K562 (cell line): ENCODE measurements around the gene ZNF853. TPM values are rescaled to one million over a fixed set of nuclear protein-coding genes. Genes with fewer than 3 reads are reported as not detected.

ENCODE experiments used
- POLR2G ChIP-seq: fragments of 200-400 bp; formaldehyde crosslinking; IDR thresholded peaks from 2 replicates; pipeline ENCODE4 v1.6.1; 2017; ENCODE audit warnings: low read depth, mild to moderate bottlenecking, antibody characterized with exemption, low read length, moderate library complexity
- SPI1 ChIP-seq: IDR thresholded peaks from 2 replicates; pipeline ENCODE4 v1.6.1; 2011; ENCODE audit warnings: low read depth, low read length, control low read depth, borderline replicate concordance
- polyA plus RNA-seq, 8 experiments: library from polyadenylated mRNA; depleted of rRNA in 4 of 8; stranded (reverse) in 5 of 8; unstranded in 3 of 8; fragments of >200 nt; fragmentation: Nextera tagmentation in 2 of 8; fragmentation: Illumina TruSeq in 1 of 8; extraction: Ambion mirVana in 2 of 8; extraction: Trizol in 1 of 8; gene quantifications; 2 replicates each; pipeline versions ENCODE4 v1.2.1 to v1.2.3, GENCODE V29; 2011 to 2014; ENCODE audit warnings: inconsistent platforms in 1 of 8, missing spikeins in 1 of 8
- total RNA-seq, 7 experiments: library from RNA; depleted of rRNA in 6 of 7; stranded (reverse); fragments of >200 nt in 6 of 7; fragmentation: Illumina TruSeq in 2 of 7; extraction: Trizol in 2 of 7; gene quantifications; 2 replicates each; pipeline versions ENCODE4 v1.2.1 to v1.2.3, GENCODE V29; 2011 to 2021; ENCODE audit warnings: low replicate concordance in 1 of 7
- TF ChIP-seq, protein P1 (sequence below): fragments of 250-450 bp; sonication (Bioruptor Pico); IDR thresholded peaks from 2 replicates; pipeline ENCODE4 v1.8.0; 2022; ENCODE audit warnings: inconsistent platforms, mild to moderate bottlenecking, moderate library complexity, borderline replicate concordance
- TF ChIP-seq, protein P2 (sequence below): sonication (generic); formaldehyde crosslinking; IDR thresholded peaks from 2 replicates; pipeline ENCODE4 v1.8.0; 2022; ENCODE audit warnings: mild to moderate bottlenecking, missing genetic modification reagents, borderline replicate concordance
- TF ChIP-seq, protein P3 (sequence below), 3 experiments: fragments of 200-800 bp in 1 of 3; sonication (Bioruptor generic) in 1 of 3; sonication (generic) in 1 of 3; formaldehyde crosslinking in 1 of 3; IDR thresholded peaks; 2 replicates each; pipeline versions ENCODE4 v1.6.1 to v1.8.0; 2016 to 2022; ENCODE audit warnings: mild to moderate bottlenecking in 2 of 3, missing compliant biosample characterization in 2 of 3, missing genetic modification characterization in 2 of 3, missing genetic modification reagents in 1 of 3

Gene ZNF853
- total and polyA plus RNA-seq, 9 of the 15 experiments (the other 6 are each of a cell fraction or from before 2014, with no cell fraction given), result 0.03 TPM; not detected in 8

DNA sequence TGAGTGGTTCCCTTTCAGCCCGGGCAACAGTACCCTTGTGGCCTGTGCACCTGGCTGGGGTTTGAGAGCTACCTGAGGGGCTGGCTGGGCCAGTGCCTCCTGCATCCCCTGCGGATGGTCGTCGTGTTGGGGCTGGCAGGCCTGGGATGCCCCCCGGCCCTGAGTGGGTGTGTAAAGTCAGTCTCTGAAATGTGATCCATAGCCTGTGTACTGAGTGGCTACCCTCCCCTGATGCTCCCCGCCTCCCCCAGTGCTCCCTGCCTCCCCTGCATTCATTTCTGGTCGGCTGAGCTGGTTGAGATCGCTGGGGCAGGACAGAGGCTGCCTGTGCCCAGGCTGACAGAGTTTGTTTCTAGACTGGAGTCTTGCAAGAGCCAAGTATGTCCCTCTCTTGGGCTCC is 31.1 kb downstream of the ZNF853 start (continued):
- TF ChIP-seq, protein P1, sequence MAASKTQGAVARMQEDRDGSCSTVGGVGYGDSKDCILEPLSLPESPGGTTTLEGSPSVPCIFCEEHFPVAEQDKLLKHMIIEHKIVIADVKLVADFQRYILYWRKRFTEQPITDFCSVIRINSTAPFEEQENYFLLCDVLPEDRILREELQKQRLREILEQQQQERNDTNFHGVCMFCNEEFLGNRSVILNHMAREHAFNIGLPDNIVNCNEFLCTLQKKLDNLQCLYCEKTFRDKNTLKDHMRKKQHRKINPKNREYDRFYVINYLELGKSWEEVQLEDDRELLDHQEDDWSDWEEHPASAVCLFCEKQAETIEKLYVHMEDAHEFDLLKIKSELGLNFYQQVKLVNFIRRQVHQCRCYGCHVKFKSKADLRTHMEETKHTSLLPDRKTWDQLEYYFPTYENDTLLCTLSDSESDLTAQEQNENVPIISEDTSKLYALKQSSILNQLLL (CRISPR knock-in tag), result no peak
- TF ChIP-seq POLR2G (0 out of 2 replicates have a peak, but pooled peaks have one; percentile 26), SPI1 (no peak)
- TF ChIP-seq, protein P2, sequence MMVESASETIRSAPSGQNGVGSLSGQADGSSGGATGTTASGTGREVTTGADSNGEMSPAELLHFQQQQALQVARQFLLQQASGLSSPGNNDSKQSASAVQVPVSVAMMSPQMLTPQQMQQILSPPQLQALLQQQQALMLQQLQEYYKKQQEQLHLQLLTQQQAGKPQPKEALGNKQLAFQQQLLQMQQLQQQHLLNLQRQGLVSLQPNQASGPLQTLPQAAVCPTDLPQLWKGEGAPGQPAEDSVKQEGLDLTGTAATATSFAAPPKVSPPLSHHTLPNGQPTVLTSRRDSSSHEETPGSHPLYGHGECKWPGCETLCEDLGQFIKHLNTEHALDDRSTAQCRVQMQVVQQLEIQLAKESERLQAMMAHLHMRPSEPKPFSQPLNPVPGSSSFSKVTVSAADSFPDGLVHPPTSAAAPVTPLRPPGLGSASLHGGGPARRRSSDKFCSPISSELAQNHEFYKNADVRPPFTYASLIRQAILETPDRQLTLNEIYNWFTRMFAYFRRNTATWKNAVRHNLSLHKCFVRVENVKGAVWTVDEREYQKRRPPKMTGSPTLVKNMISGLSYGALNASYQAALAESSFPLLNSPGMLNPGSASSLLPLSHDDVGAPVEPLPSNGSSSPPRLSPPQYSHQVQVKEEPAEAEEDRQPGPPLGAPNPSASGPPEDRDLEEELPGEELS (CRISPR knock-in tag), result no peak
- TF ChIP-seq, protein P3, sequence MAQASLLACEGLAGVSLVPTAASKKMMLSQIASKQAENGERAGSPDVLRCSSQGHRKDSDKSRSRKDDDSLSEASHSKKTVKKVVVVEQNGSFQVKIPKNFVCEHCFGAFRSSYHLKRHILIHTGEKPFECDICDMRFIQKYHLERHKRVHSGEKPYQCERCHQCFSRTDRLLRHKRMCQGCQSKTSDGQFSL (CRISPR knock-in tag; IDR thresholded peaks at IDR 0.05), result no peak
- TF ChIP-seq, protein P3 (tag; IDR thresholded peaks at IDR 0.05), result no peak
